H9 (cell line): Measurements from ENCODE around the gene PARD6B. TPM values are rescaled to one million over a fixed set of nuclear protein-coding genes. Genes with fewer than 3 reads are reported as not detected.

Experiments used
- DNase-seq: peaks from one replicate; pipeline ENCODE4 v3.0.0-alpha.2; 2017
- H2AFZ ChIP-seq: one replicate; pipeline ENCODE4 v1.6.1; 2013; ENCODE audit warnings: mild to moderate bottlenecking, low read length, control low read depth, moderate library complexity
- H2AK5ac ChIP-seq: 2 replicates; pipeline ENCODE4 v1.6.1; 2013; ENCODE audit warnings: low read length, control low read depth, mixed read lengths; ENCODE audit not compliant: insufficient read length
- H2BK120ac ChIP-seq: one replicate; pipeline ENCODE4 v1.6.1; 2013; ENCODE audit warnings: low read depth, mild to moderate bottlenecking, low read length, control low read depth, inconsistent platforms; ENCODE audit not compliant: poor library complexity, severe bottlenecking
- H2BK12ac ChIP-seq: 2 replicates; pipeline ENCODE4 v1.6.1; 2013; ENCODE audit warnings: low read length, control low read depth, mixed read lengths, low read depth; ENCODE audit not compliant: insufficient read length
- H2BK15ac ChIP-seq: 2 replicates; pipeline ENCODE4 v1.6.1; 2013; ENCODE audit warnings: low read depth, low read length, control low read depth
- H2BK20ac ChIP-seq: one replicate; pipeline ENCODE4 v1.6.1; 2013; ENCODE audit warnings: low read depth, mild to moderate bottlenecking, low read length, control low read depth, inconsistent platforms; ENCODE audit not compliant: poor library complexity, severe bottlenecking
- H2BK5ac ChIP-seq: 2 replicates; pipeline ENCODE4 v1.6.1; 2013; ENCODE audit warnings: low read length, control low read depth, mixed read lengths; ENCODE audit not compliant: insufficient read length
- H3K14ac ChIP-seq: 2 replicates; pipeline ENCODE4 v1.6.1; 2013; ENCODE audit warnings: low read length, control low read depth; ENCODE audit not compliant: insufficient read depth
- H3K18ac ChIP-seq: 2 replicates; pipeline ENCODE4 v1.6.1; 2013; ENCODE audit warnings: low read depth, mild to moderate bottlenecking, mixed read lengths, low read length, control low read depth; ENCODE audit not compliant: insufficient read length
- H3K23ac ChIP-seq: 2 replicates; pipeline ENCODE4 v1.6.1; 2013; ENCODE audit warnings: low read length, control low read depth, mixed read lengths, low read depth; ENCODE audit not compliant: insufficient read length
- H3K23me2 ChIP-seq: 2 replicates; pipeline ENCODE4 v1.6.1; 2013; ENCODE audit warnings: low read depth, mild to moderate bottlenecking, mixed read lengths, low read length, control low read depth; ENCODE audit not compliant: insufficient read length, poor library complexity, severe bottlenecking
- H3K27ac ChIP-seq: 2 replicates; pipeline ENCODE4 v1.5.1; 2013; ENCODE audit warnings: low read length, control low read depth, mixed read lengths, low read depth; ENCODE audit not compliant: insufficient read length
- H3K27me3 ChIP-seq: 2 replicates; pipeline ENCODE4 v1.6.1; 2013; ENCODE audit warnings: low read length, control low read depth, inconsistent platforms; ENCODE audit not compliant: insufficient read depth
- H3K4ac ChIP-seq: 2 replicates; pipeline ENCODE4 v1.6.1; 2013; ENCODE audit warnings: low read depth, mild to moderate bottlenecking, control low read depth, inconsistent platforms, low read length, moderate library complexity
- H3K4me1 ChIP-seq: 2 replicates; pipeline ENCODE4 v1.6.1; 2013; ENCODE audit warnings: low read length, control low read depth, inconsistent platforms; ENCODE audit not compliant: insufficient read depth
- H3K4me2 ChIP-seq: 2 replicates; pipeline ENCODE4 v1.6.1; 2013; ENCODE audit warnings: low read length, control low read depth, mixed read lengths; ENCODE audit not compliant: insufficient read length, insufficient read depth
- H3K56ac ChIP-seq: 2 replicates; pipeline ENCODE4 v1.6.1; 2013; ENCODE audit warnings: low read depth, mild to moderate bottlenecking, mixed read lengths, low read length, control low read depth; ENCODE audit not compliant: insufficient read length
- H3K79me1 ChIP-seq: 2 replicates; pipeline ENCODE4 v1.6.1; 2013; ENCODE audit warnings: low read depth, mild to moderate bottlenecking, moderate library complexity, low read length, control low read depth, inconsistent platforms; ENCODE audit not compliant: insufficient read depth, poor library complexity, severe bottlenecking
- H3K79me2 ChIP-seq: 2 replicates; pipeline ENCODE4 v1.6.1; 2013; ENCODE audit warnings: low read length, control low read depth, inconsistent platforms; ENCODE audit not compliant: insufficient read depth
- H3K9ac ChIP-seq: 2 replicates; pipeline ENCODE4 v1.6.1; 2013; ENCODE audit warnings: low read length, control low read depth, mixed read lengths; ENCODE audit not compliant: insufficient read length; ENCODE audit errors: extremely low read depth
- H3K9me3 ChIP-seq: one replicate; pipeline ENCODE4 v1.6.1; 2013; ENCODE audit warnings: low read depth, low read length, inconsistent platforms; ENCODE audit not compliant: control insufficient read depth
- H3T11ph ChIP-seq: one replicate; pipeline ENCODE4 v1.6.1; 2013; ENCODE audit warnings: mild to moderate bottlenecking, low read length, control low read depth, inconsistent platforms
- H4K20me1 ChIP-seq: one replicate; pipeline ENCODE4 v1.6.1; 2013; ENCODE audit not compliant: control insufficient read depth, insufficient read length, insufficient read depth
- H4K5ac ChIP-seq: 2 replicates; pipeline ENCODE4 v1.6.1; 2013; ENCODE audit warnings: low read depth, mild to moderate bottlenecking, mixed read lengths, low read length, control low read depth; ENCODE audit not compliant: insufficient read length
- H4K8ac ChIP-seq: replicated peaks from 2 replicates; pipeline ENCODE4 v1.6.1; 2013; ENCODE audit warnings: low read length, control low read depth, mixed read lengths, low read depth; ENCODE audit not compliant: insufficient read length
- H4K91ac ChIP-seq: 2 replicates; pipeline ENCODE4 v1.6.1; 2013; ENCODE audit warnings: low read depth, mild to moderate bottlenecking, moderate library complexity, mixed read lengths, low read length, control low read depth; ENCODE audit not compliant: insufficient read length
- H3K27ac Mint-ChIP-seq, 3 experiments: 2 replicates in 2 of 3; 3 replicates in 1 of 3; pipeline ENCODE4 v1.8.0; 2020 to 2021; ENCODE audit warnings: mixed read lengths in 3 of 3, mild to moderate bottlenecking in 1 of 3, moderate library complexity in 1 of 3
- H3K27me3 Mint-ChIP-seq: 2 replicates; pipeline ENCODE4 v1.8.0; 2021; ENCODE audit warnings: low read depth, mild to moderate bottlenecking, moderate library complexity, mixed read lengths
- H3K36me3 Mint-ChIP-seq, 3 experiments: 2 replicates in 2 of 3; 3 replicates in 1 of 3; pipeline ENCODE4 v1.8.0; 2020 to 2021; ENCODE audit warnings: low read depth in 3 of 3, mixed read lengths in 3 of 3; ENCODE audit not compliant: insufficient read depth in 1 of 3
- H3K4me1 Mint-ChIP-seq, 2 experiments: 2 replicates each; pipeline ENCODE4 v1.8.0; 2020; ENCODE audit warnings: mixed read lengths in 2 of 2
- H3K4me3 Mint-ChIP-seq, 2 experiments: 2 replicates in 1 of 2; 3 replicates in 1 of 2; pipeline ENCODE4 v1.8.0; 2020 to 2021; ENCODE audit warnings: mild to moderate bottlenecking in 2 of 2, mixed read lengths in 2 of 2, moderate library complexity in 1 of 2
- H3K9me3 Mint-ChIP-seq, 2 experiments: 2 replicates in 1 of 2; 3 replicates in 1 of 2; pipeline ENCODE4 v1.8.0; 2020; ENCODE audit warnings: mild to moderate bottlenecking in 2 of 2, mixed read lengths in 2 of 2, moderate library complexity in 1 of 2
- CTCF ChIP-seq: fragments of 200-600 bp; sonication (generic); conservative IDR thresholded peaks from 3 replicates; pipeline ENCODE4 v1.8.0; 2021; ENCODE audit warnings: antibody characterized with exemption, mild to moderate bottlenecking
- WGBS: extraction: QIAGEN DNeasy Blood & Tissue Kit; methylation state at CpG from one replicate; pipeline ENCODE4 v1.1.7; 2013; ENCODE audit warnings: missing lambda C conversion rate, low lambda C conversion rate, mixed read lengths; ENCODE audit not compliant: insufficient read length; ENCODE audit errors: extremely low coverage; 5-methylcytosine and 5-hydroxymethylcytosine counted together
- total RNA-seq: library from RNA; stranded (reverse); gene quantifications from 2 replicates; pipeline ENCODE4 v1.2.1, GENCODE V29; 2021

The PARD6B gene
- total RNA-seq, 1 experiment from 2014 or later = 27.4 TPM

GRCh38 chr20:50719328-50719727, 12.1 kb upstream of the PARD6B start:
- Histone ChIP-seq H4K5ac (no peak overlapping the region), H2BK120ac (no peak overlapping the region), H3K79me2 (no peaks in the 10 kb centered on the region), H3K27ac (no peak overlapping the region), H3K9me3 (no peaks in the 10 kb centered on the region), H3K79me1 (no peaks in the 10 kb centered on the region), H3K4me1 (no peaks in the 10 kb centered on the region), H2BK12ac (no peak overlapping the region), H3T11ph (no peak overlapping the region), H3K18ac (no peak overlapping the region), H2AK5ac (no peak overlapping the region), H4K8ac (no peak overlapping the region), H4K91ac (no peak overlapping the region), H3K4me2 (no peak overlapping the region), H4K20me1 (no peaks in the 10 kb centered on the region), H3K4ac (no peak overlapping the region), H3K27me3 (no peaks in the 10 kb centered on the region), H2AFZ (no peak overlapping the region), H2BK5ac (no peak overlapping the region), H2BK15ac (no peak overlapping the region), H2BK20ac (no peak overlapping the region), H3K23me2 (no peaks in the 10 kb centered on the region), H3K14ac (no peak overlapping the region), H3K9ac (no peak overlapping the region), H3K56ac (no peak overlapping the region), H3K23ac (no peak overlapping the region)
- DNase-seq = no peak
- Mint-ChIP-seq H3K4me1 (peaks cover 10 to 12% of the 10 kb centered on the region in 2 experiments), H3K27me3 (peaks cover 2% of the 10 kb centered on the region; the same call in 1 of the 2 replicates), H3K36me3 (no peaks in the 10 kb centered on the region; a peak in 1 of 7 replicates), H3K4me3 (no peak overlapping the region), H3K9me3 (no peaks in the 10 kb centered on the region), H3K27ac (no peak overlapping the region)
- no peak for TF ChIP-seq CTCF
- no CpG with 5 or more reads among the region's 4 CpGs for WGBS
